Mesothelial cell of epicardium (in vitro differentiated cells): Measurements from ENCODE around the gene UBR7. TPM values are rescaled to one million over a fixed set of nuclear protein-coding genes. Genes with fewer than 3 reads are reported as not detected.

Source experiments
- DNase-seq, 2 experiments: peaks; one replicate each; pipeline ENCODE4 v3.0.0; 2021; ENCODE audit warnings: low spot score in 2 of 2; ENCODE audit not compliant: unreplicated experiment in 2 of 2
- H3K27ac Mint-ChIP-seq: 2 replicates; pipeline ENCODE4 v1.8.0; 2021; ENCODE audit warnings: mixed read lengths
- H3K27me3 Mint-ChIP-seq: 2 replicates; pipeline ENCODE4 v1.8.0; 2021; ENCODE audit warnings: low read depth, mixed read lengths
- H3K36me3 Mint-ChIP-seq: 2 replicates; pipeline ENCODE4 v1.8.0; 2021; ENCODE audit warnings: mixed read lengths
- H3K4me1 Mint-ChIP-seq: 2 replicates; pipeline ENCODE4 v1.8.0; 2021; ENCODE audit warnings: mixed read lengths
- H3K4me3 Mint-ChIP-seq: 2 replicates; pipeline ENCODE4 v1.8.0; 2021; ENCODE audit warnings: mild to moderate bottlenecking, moderate library complexity, mixed read lengths
- H3K9me3 Mint-ChIP-seq: 2 replicates; pipeline ENCODE4 v1.8.0; 2021; ENCODE audit warnings: mixed read lengths
- CTCF ChIP-seq: fragments of 200-600 bp; sonication (generic); IDR thresholded peaks from one replicate; pipeline ENCODE4 v1.5.0; 2021; ENCODE audit warnings: antibody characterized with exemption; ENCODE audit not compliant: unreplicated experiment
- total RNA-seq: library from RNA; stranded (reverse); gene quantifications from 3 replicates; pipeline ENCODE4 v1.2.1, GENCODE V29; 2021

UBR7 gene
- total RNA-seq, 1 donor from 2014 or later, result 13.1 TPM

- peaks cover 43% of the 10 kb centered on the region for H3K36me3 Mint-ChIP-seq
- H3K27me3 Mint-ChIP-seq, result no peaks in the 10 kb centered on the region
- TF ChIP-seq CTCF, result no peak
- H3K4me3 Mint-ChIP-seq, result no peak overlapping the region
- H3K4me1 Mint-ChIP-seq, result no peaks in the 10 kb centered on the region
- no peak for DNase-seq
- H3K27ac Mint-ChIP-seq, result no peak overlapping the region
- no peaks in the 10 kb centered on the region for H3K9me3 Mint-ChIP-seq
These were observed 38.8 kb downstream of the UBR7 start for GRCh38 chr14:93245764-93246420.

GRCh38 chr14:93246534-93246933 lies 39.5 kb downstream of the UBR7 start:
- no peak overlapping the region for H3K27ac Mint-ChIP-seq
- H3K4me3 Mint-ChIP-seq, result no peak overlapping the region
- no peaks in the 10 kb centered on the region for H3K4me1 Mint-ChIP-seq
- no peak for TF ChIP-seq CTCF
- no peaks in the 10 kb centered on the region for H3K9me3 Mint-ChIP-seq
- peaks cover 44% of the 10 kb centered on the region for H3K36me3 Mint-ChIP-seq
- DNase-seq, result no peak
- no peaks in the 10 kb centered on the region for H3K27me3 Mint-ChIP-seq

- H3K9me3 Mint-ChIP-seq, result no peaks in the 10 kb centered on the region
- H3K4me3 Mint-ChIP-seq, result no peak overlapping the region
- H3K27me3 Mint-ChIP-seq, result no peaks in the 10 kb centered on the region
- no peak for TF ChIP-seq CTCF
- no peaks in the 10 kb centered on the region for H3K4me1 Mint-ChIP-seq
- H3K27ac Mint-ChIP-seq, result no peak overlapping the region
- H3K36me3 Mint-ChIP-seq, result peaks cover 40% of the 10 kb centered on the region
- no peak for DNase-seq
These were observed 42.2 kb downstream of the UBR7 start for GRCh38 chr14:93249128-93249831.

GRCh38 chr14:93262446-93262845 lies 55.4 kb downstream of the UBR7 start:
- H3K4me3 Mint-ChIP-seq, result no peak overlapping the region
- H3K4me1 Mint-ChIP-seq, result peaks cover 6% of the 10 kb centered on the region
- no peaks in the 10 kb centered on the region for H3K9me3 Mint-ChIP-seq
- H3K27ac Mint-ChIP-seq, result no peak overlapping the region
- H3K27me3 Mint-ChIP-seq, result no peaks in the 10 kb centered on the region
- no peak for TF ChIP-seq CTCF
- DNase-seq, result no peak
- H3K36me3 Mint-ChIP-seq, result peaks cover 14% of the 10 kb centered on the region

GRCh38 chr14:93263416-93263815 lies 56.4 kb downstream of the UBR7 start:
- Mint-ChIP-seq H3K27me3 (no peaks in the 10 kb centered on the region), H3K4me1 (peaks cover 6% of the 10 kb centered on the region), H3K9me3 (no peaks in the 10 kb centered on the region), H3K36me3 (peaks cover 14% of the 10 kb centered on the region), H3K27ac (no peak overlapping the region), H3K4me3 (no peak overlapping the region)
- no peak for TF ChIP-seq CTCF
- DNase-seq, result no peak
